NCI-H2196 treated with DMSO at 0.1 percent for 48 hours (cell line): Measurements from ENCODE around the gene MCAM.

ENCODE experiments used
- DNase-seq: peaks from one replicate; lab custom pipeline; 2025; ENCODE audit not compliant: unreplicated experiment; lab: John Stamatoyannopoulos, UW

The MCAM gene

DNA sequence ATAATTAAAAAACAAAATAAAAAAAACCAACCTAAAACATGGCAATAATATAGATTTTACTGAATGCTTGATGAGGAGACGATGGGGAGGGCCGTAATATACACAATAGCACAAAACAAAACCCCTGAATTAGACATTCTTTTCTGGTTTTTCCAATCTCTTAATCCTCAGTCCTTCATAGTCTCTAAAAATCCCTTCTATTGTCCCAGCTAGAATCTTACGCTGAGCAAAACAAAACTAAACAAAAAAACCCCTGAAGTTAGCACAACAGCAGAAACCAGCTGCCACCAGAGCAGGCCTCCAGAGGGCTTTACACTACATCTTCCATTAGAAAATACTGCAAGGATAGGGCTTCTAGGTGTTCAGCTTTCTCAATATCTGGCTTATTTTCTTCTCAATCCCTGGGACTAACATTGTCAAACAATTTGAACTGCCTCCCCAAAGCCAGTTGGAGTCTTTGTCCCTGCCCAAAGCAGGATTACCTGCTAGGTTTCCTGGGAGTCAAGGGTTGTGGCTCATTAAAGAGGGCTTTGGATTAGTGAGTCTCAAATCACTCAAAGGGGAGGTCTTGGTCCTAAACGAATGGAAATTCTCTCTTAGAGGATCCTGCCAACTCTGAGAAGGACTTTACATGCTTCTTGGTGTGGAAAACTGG, 15.3 kb upstream of the MCAM start:
- no peak for DNase-seq

DNA sequence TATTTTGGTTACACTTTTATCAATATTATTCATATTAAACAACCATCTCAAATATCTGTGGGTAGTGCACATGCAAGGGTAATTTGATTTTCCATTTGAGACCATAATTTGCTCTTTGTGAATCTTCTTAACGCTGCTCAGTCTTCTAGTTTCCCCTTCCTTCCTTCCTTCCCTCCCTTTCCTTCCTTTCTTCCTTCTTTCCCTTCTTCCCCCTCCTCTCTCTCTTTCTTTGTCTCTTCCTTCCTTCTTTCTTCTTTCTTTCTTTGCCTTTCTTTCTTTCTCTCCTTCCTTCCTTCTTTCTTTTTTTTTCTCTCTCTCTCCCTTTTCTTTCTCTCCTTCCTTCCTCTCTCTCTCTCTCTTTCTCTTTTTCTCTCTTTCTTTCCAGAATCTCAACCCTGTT, 13.3 kb upstream of the MCAM start:
- no peak for DNase-seq

DNA sequence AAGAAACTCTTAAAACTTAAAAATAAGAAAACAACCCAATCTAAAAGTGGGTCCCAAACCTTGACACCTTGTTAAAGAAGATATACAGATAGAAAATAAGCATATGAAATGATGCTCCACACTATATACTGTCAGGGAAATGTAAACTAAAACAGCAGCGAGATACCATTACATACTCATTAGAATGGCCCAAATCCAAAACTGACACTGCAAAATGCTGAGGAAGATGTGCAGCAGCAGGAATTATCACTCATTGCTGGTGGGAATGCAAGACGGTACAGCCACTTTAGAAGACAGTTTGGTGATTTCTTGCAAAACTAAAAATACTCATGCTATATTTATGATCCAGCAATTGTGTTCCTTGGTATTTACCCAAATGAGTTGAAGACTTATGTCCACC, 12.4 kb upstream of the MCAM start:
- DNase-seq, result no peak

DNA sequence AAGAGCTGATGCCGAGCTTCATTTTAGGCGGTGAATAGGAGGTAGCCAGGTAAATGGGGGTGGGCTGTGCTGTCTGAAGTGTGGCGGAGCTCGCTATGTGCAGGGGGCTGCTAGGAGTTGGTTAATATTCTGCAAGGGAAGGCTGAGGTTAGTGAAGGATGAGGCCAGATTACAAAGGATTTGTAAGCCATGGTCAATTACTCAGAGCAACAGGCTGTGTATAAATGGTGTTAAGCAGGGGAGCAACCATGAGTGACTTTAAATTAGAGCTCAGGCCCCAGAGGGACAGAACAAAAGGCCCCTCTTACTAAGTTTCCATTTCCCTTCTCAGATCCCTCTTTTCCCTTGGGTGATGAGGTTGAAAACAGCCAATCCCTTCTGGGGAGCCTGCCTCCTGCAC, 7.3 kb upstream of the MCAM start:
- DNase-seq, result no peak

DNA sequence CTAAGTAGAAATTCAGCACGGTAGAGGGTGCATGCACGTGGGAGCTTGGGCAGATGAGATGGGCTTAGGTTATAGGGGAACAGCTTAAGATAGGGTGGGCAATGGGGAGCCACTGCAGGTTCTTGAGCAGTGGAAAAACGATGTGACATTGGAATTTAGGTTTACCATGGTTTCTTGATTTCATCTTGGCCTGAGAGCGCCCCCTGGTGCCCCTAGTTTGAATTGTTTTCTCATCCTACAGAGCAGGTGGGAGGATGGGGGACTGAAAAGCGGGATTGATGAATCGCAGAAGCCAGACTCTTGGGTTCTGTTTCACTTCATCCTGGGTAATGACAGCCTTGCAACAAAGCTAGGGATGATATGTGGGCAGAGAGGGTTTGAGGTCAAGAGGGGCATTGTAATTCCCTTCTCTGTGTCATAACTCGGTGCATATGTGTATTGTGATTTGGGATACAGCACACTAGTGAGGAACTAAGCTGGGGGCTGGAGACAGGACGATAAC, 6.7 kb upstream of the MCAM start:
- DNase-seq, result no peak

DNA sequence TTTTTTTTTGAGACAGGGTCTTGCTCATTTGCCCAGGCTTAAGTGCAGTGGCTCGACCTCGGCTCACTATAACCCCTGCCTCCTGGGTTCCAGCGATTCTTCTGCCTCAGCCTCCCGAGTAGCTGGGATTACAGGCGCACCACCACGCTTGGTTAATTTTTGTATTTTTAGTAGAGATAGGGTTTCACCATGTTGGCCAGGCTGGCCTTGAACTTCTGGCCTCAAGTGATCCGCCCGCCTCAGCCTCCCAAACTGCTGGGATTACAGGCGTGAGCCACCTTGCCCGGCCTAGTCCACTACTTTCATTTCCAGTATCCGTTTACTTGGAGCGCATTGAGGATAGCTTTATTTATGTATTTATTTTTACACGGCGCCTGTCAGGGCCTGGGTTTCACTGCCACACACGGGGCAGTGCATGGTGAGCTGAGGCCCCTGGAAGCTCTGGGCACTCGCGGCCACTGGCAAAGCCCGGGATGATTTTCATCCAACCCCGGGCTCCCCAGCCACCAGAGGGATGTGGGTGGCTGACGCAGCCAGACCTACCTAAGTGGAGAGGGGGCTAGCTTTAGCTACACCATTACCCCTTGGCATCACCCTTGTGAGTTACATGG, 6.1 kb upstream of the MCAM start:
- no peak for DNase-seq

DNA sequence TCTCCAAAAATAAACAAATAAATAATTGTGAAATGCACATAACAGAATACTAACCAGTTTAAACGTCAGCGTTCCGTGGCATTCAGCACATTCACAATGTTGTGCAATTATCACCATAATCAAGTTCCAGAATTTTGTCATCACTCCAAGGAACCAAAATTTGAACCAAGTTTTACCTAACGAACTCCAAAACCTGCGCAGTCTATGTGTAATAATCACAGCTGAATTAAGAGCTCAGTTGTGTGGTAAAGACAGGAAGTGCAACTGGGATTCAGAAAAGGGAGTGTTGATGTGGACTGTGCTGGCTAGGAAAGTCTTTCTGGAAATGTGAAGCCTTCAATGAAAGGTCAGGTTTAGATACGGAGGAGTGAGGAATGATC, 5.4 kb upstream of the MCAM start:
- no peak for DNase-seq

DNA sequence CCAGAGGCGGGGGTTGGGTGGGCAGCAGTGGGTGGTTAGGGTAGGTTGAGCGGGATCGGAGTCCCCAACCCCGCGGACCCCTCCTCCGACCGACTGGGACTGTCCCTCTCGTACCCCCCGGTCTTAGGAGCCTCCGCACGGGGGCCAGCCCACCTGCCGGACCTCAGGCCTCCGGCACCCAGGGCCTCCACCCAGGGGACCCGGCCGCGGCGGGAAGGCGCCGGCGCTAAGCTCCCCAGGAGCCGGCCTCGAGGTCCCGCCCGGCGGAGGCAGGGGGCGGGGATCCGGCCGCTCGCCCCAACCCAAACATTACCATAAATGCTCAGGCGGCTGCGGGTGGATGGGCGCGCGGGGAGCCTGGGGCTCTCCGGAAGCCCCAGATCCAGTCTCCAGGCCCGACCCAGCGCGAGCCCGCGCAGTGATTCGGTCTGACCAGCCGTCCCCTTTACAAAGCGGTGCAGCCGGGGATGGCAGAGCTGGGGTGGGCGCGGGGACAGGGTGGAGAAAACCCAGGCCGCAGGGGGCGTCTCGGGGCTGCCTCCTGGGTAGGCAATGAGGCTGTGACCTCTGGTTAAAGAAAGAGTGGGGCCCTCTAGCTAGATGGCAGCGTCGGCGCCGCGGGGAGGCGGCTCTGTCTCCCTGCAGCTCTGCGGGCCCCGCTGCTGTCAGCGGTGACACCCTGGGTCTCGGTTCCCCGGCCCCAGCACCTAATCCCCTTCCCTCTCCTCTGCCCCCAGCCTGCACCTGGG, 4.0 kb upstream of the MCAM start:
- DNase-seq, result no peak

DNA sequence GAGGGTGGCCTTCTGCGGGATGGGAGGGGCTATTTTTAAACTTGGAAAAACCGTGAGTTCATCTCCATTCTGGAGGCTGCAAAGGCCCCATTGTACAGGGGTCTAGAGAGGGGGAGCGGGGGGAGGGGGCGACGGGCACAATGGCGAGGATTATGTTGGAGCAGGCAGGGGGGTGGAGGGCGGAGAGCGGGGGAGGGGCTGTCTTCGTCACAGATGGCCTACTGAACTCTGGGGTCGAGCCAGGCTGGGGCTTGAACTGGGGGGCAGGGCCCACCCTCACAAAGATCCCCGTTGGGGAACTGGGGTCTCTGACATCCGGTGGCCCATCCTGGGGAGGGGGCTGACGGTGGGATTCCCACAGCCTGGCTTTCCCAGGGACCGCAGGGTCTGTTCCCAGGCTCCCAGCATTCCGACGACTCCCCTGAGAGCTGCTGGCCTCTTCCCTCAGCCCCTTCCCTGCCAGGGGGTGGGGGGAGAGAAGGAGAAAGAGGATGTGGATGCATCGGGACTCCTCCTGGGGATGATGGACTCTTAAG, 3.4 kb upstream of the MCAM start:
- no peak for DNase-seq

DNA sequence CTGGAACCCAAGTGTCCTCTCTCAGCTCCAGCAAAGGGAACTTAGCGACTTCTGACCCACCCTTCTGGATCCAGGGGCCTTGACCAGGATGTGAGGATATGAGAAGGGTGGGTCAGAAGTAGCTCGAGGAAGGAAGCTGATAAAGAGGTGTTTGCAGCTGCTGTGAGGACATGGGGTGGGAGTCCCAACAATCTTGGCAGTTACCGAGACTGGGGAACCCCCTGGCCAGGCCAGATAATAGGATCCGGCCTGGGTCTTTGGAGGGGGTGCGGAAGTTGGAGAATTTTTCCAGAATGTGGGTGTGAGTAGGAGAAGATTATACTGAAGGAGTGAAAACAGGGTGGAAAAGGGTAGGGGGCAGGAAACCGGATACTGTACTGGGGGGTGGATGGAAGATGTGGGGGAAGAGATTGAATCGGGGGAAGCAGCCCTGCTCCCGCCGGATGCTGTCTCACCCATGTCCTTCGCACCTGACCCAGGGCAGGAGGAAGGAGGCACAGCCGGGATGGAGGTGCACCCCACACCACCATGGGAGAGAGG, 2.8 kb upstream of the MCAM start:
- DNase-seq, result no peak

DNA sequence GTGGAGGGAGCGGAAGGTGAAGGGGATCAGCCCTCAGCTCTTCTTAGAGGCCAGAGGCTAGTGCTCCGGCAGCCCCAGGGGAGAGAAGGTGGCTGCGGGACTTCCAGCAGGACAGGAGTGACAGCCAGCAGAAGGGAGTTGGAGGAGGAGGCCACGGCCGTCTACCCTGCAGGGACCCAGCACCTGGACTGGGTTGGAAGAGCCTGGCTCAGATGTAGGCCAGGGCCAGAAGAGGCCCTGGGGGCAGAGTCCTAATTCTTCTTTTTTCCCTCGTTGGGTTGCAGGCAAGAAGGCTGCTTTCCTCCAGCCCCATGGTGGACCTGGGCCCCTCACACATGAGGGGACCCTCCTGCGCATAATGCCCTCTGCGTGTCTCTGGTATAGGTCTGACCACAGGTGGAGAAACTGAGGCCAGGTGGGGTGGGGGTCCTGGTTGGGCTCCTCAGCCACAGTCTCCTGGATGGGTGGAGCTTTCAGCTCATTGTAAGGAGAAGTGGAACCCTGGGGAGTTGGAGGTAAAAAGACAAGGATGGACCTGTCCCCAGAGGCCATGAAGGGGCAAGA, 2.3 kb upstream of the MCAM start:
- no peak for DNase-seq

DNA sequence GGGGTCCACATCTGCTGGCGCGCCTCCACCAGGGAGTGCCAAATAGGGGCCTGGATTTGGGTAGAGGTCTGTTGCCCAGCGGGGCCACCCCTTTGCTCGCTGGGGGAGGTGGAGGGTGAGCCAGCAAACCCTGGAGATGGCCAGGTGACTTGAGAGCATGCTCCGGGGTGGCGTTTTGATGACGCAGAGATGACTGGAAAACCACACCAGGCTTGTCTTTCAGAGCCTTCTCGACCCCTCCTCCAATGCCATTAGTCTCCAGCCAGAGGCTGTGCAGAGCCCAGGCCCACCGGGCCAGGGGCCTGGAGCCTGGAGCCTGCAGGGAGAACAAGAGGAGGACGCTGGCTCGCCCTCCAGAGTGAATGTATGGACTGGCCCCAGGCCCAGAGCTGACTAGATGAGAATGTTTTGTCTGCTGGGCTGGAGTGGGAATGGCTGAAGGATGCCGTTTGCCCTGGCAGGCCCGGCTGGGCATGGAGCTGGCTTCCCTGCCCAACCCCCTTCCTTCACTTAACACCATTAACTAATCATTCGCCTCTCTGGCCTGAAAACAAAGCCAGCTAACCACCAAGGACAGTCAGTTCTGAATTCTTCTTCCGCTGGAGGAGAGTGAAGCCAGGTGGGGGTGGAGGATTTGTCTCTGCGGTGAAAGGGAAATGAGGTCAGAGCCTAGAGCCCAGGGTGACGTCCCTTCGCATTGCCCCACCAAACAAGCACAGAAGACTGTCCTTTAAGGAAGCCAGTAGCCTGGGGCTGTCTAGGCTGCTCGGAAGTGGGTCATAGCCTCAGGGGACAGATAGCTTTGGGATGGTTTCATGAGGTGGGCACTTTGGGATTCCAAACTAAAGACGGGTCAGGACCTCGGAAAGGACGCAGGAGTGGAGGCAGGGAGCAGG, 1.6 kb upstream of the MCAM start:
- peak; percentile 14 for DNase-seq

DNA sequence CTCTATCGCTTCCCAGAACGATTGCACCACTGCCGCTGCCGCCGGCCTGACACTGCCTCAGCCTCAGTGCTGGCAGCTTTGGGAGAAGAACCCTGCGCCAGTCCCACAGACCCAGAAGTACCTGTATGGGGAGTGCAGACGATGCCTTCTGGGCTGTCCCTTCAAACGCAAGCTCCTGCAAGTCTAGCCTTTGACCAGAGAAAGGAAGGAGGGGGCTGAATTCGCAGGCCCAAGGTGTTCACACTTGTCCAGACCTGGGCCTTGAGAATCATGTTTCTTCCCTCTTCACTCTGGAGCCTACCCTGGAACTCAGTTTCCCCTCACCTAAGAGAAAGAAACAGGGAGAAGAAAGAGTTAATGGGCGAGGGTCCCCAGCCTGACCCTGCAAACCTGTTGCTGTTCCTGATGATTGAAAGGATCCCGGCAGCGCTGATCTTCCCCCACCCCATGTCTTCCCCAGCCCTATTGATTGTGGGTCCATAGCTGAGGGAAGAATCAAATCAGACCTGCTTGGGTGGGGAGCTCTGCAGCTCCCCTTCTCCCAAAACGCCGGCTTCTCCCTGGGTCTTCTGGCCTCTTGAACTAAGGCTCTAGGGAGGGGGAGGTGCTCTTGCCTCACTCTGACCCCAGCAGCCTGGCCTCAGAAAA, 786 bp upstream of the MCAM start:
- no peak for DNase-seq

DNA sequence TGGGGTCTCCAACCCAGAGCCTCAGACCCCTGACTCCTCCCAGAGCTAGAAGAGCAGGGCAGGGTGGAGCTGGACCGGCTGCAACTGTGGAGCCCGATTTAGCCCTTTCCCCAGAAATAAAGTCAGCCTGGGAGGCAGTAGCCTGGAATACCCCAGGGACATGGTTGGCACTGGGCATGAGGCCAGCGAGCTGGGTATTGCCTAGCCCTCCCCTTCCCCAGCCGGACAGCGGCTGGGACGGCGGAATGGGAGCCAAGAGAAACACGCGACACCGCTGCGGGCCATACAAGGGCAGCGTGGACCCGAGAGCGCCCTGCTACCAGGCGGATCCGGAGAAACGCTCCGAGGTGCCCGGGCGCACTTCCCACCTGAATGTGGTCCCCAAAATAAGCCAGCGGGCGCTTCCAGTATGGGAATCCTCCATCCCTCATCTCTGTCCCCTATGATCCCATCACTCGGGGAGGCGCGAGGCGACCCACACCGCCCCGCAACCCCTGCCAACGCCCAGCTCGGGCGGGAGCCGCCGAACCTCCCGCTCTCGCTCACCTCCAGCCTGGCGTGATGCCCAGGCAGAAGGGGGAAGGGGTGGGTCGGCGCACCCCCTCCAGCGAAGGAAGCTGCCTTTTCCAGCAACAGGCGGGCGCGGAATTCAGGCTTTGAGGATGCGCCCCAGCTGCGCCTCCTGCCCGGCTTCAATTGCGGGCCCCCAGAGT, 758 bp downstream of the MCAM start:
- DNase-seq, result peak; percentile 54

DNA sequence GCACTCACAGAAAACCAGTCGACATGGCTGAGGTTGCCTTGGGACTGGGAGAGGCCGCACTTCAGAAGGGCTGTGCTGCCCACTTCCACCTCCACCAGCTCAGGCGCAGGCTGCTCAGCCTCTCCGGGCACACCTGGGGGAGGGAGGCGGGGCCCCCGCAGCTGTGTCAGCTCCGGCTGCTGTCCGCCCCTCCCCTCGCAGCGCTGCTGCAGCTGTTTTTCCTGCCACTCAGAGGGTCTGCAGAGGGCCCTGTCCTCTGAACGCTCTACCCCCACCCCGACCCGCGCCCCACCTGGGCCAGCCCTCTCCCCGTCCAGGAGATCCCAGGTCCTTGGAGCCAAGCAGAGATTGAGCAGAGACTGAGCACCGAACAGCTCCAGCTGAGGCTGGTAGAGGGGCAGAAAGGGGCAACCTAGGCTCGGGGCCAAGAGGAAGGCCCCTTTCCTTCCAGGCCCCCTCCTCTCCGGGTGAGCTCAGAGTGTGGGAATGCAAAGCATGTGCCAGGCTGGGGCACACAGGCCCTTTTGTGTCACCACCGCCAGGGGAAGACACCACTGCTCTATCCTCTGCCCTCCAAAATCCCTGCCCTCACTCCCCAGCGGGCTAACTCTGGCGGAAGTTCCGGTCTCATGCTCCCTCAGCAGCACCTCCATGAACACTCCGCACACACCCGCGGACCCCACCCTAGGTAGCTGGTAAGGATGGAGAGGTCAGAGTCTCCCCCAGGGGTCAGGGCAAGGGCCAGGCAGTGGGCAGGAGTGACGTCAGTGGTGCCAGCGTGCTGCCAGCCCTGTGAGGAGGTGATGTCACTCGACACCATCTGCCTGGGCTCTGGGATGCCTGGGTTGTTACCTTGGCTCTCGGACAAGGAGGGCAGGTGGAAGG, 1.6 kb downstream of the MCAM start:
- peak; percentile 92 for DNase-seq

DNA sequence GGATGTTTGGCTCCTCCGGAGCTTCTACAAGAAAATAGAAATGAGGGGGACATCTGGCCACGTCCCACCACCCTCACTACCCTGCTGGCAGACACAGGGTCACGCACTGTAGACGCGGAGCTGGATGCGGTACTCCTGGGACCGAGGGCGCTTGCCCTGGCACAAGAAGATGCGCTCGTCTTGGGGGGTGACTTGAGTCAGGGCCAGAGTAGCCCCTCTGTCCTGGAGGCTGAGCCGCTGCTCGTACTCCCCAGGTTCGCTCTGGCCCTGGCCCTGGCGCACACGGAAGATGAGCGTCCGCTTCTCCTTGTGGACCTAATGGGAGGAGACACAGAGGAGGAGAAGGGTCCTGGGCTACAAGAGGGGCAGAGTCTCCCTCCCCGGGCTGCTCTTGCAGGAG, 2.2 kb downstream of the MCAM start:
- DNase-seq, result no peak

DNA sequence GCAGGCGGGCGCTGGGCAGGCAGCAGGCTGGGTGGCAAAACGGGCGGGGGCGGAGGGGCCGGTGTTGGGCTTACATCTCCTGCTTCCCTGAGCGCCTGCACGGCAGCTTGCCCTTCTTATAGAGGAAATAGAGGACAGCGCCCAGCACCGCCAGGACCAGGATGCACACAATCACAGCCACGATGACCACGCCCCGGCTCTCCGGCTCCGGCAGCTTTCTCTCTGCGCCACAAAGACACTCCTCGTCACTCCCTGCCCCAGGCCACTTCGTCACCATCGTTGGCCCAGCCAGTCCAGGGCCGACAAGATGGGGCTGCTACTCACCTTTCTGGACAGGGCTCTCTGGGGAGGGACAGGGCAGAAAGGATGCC, 6.3 kb downstream of the MCAM start:
- no peak for DNase-seq

DNA sequence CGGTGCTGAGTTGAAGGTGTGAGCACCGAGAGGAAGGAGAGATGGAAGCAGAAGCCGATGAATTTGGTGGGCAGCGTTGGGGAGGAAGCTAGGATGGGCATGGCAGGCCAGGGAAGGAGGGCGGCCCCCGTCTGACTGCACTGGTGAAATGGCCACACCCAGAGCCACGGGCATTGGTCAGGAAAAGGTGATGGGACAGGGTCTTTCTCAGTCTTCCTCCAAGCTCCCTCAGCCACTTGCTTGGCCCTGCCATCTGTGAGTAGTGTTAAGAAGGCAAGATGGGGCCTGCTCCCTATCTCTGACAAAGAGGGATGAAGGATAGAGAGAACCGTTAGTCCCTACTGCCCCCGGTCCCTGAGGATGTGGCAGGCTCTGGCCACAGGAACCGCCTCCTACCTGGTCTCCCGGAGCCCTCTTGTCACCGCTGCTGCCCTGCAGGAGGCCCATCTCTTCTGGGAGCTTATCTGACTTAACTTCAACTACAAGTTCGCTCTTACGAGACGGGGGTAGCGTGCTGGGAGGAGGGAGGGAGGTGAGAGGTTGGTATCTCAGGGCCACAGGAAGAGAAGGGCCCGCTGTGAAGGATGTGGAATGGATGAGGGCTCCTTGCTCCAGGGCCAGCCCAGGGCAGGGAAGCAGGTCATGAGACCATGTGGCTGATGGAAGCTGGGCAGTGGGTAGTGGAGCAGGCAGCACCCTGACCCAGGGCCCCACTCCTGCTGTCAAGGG, 6.8 kb downstream of the MCAM start:
- no peak for DNase-seq
